ENCODE measurements around the gene WDR18.
A peak's percentile ranks its signal among the peaks of the same experiment; 100 is the strongest.

The WDR18 gene

DNA sequence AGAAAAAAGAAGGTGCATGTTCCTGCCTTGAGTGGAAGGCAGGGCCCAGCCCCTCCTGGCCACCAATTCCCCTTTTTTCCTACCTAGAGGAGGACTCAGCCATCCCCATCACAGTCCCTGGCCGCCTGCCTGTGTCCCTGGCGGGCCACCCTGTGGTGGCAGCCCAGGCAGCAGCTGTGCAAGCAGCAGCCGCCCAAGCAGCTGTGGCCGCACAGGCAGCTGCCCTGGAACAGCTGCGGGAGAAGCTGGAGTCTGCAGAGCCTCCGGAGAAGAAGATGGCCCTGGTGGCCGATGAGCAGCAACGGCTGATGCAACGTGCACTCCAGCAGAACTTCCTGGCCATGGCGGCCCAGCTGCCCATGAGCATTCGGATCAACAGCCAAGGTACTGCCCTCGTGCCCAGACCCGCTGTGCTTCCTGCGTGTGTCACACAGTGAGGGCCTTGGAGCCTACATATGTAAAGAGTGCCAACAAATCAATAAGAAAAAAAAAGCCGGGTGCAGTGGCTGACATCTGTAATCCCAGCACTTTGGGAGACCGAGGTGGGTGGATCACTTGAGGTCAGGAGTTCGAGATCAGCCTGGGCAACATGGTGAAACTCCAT lies 17.6 kb upstream of the WDR18 start:
- TF ChIP-seq, protein P1, sequence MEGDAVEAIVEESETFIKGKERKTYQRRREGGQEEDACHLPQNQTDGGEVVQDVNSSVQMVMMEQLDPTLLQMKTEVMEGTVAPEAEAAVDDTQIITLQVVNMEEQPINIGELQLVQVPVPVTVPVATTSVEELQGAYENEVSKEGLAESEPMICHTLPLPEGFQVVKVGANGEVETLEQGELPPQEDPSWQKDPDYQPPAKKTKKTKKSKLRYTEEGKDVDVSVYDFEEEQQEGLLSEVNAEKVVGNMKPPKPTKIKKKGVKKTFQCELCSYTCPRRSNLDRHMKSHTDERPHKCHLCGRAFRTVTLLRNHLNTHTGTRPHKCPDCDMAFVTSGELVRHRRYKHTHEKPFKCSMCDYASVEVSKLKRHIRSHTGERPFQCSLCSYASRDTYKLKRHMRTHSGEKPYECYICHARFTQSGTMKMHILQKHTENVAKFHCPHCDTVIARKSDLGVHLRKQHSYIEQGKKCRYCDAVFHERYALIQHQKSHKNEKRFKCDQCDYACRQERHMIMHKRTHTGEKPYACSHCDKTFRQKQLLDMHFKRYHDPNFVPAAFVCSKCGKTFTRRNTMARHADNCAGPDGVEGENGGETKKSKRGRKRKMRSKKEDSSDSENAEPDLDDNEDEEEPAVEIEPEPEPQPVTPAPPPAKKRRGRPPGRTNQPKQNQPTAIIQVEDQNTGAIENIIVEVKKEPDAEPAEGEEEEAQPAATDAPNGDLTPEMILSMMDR (IDR thresholded peaks at IDR 0.05; ENCODE audit: low read depth, low read length): no peak
- no peak for DNase-seq (ENCODE audit: low read depth in 2 of 2)
- H3K4me3 ChIP-seq (replicated peaks in 1 of 2; ENCODE audit: low read depth in 2 of 2, low read length in 2 of 2): no peak overlapping the region

DNA sequence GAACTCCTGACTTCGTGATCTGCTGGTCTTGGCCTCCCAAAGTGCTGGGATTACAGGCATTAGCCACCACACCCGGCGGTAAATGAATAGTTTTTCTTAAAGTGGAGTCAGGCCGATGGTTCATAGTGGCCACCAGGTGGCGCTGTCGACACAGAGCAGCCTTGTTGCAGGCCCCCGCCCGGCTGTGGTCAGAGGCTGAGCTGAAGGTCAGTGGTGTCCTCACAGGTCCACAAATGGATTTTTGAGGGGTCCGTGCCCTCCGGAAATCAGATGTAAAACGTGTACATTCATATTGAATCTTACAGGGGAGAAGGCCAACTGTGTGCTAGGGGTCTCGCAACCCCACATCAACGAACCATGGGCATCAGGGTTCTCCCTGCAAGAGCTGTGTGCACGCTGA lies 13.4 kb upstream of the WDR18 start:
- TF ChIP-seq, protein P1 (IDR thresholded peaks at IDR 0.05; ENCODE audit: low read depth, low read length): peak; percentile 63
- H3K4me3 ChIP-seq (replicated peaks in 1 of 2; ENCODE audit: low read depth in 2 of 2, low read length in 2 of 2): no peak overlapping the region
- peak in 1 of 2 donors; percentile 33 for DNase-seq (ENCODE audit: low read depth in 2 of 2)

DNA sequence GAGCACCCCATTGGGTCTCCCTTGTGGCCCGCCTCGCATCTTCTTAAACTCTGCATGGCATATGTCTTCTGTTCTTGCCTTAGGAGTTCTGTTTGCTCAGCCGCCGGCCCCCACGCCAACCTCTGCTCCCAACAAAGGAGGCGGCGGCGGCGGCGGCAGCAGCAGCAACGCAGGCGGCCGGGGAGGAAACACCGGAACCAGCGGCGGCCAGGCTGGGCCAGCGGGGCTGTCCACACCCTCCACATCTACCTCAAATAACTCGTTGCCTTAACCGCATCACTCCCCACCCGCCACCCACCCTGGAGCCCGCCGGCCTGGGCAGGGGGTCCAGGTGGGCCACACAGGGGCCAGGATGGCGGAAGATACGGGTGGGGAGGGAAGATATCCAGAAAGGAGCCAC lies 12.3 kb upstream of the WDR18 start:
- H3K4me3 ChIP-seq (replicated peaks in 1 of 2; ENCODE audit: low read depth in 2 of 2, low read length in 2 of 2): no peak overlapping the region
- no peak for DNase-seq (ENCODE audit: low read depth in 2 of 2)
- TF ChIP-seq, protein P1 (IDR thresholded peaks at IDR 0.05; ENCODE audit: low read depth, low read length): no peak

DNA sequence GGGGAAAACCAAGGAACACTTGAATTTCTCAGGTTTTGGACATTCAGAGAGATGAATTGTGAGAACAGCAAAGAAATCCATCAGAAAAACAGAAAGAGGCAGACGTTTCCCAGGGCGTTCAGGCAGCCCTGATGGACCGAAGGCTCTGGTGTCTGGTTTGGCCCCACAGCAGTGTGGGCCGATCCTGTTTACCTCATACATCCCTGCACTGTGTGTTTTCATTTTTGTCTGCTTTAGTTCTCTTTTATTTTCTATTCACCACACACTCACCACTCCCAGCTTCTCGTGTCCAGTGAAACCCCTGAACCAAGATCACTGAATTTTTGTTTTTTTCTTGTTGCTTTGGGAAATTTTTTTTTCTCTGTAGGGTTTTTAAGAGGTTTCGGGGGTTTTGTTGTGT lies 11.9 kb upstream of the WDR18 start:
- TF ChIP-seq, protein P1 (IDR thresholded peaks at IDR 0.05; ENCODE audit: low read depth, low read length): no peak
- no peak for DNase-seq (ENCODE audit: low read depth in 2 of 2)
- H3K4me3 ChIP-seq (replicated peaks in 1 of 2; ENCODE audit: low read depth in 2 of 2, low read length in 2 of 2): no peak overlapping the region

DNA sequence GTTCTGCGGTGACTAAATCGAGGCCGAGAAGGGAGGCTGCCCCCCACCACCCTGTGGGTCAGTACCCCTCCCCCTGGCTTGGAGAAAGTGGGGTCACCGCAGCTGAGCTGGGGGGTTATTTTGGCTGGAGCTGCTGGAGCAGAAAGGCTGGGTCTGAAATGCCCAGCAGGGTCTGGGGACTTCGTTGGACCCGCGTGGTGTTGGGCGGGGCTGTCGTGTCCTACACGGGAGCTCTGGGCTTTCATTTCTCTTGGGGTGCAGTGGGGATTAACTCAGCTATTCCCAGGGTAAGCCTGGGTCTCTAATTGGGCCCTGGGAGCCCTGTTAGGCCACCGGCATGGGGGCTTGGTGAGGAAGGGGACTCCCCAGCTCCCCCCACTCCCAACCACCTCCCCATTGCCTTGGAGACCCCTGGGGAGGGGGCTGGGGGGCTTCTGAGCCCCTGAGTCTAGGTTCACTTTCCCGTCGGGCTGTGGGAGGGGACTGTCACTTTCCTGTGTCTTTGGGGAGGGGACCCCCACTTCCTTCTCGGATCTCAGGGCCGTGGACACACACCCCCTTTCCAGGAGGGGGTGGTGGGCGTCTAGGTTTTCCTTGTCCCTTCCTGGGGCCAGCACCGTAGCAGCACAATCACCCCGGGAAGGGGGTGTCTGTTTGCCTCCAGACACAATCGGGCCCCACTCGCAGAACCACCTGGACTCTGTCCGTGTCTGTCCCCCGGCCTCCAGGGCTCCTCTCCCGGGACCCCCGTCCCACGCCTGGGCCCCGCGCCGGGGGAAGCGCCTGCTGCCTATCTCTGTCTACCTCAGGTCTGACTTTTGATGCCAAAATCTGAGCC lies 10.2 kb upstream of the WDR18 start:
- no peak overlapping the region for H3K4me3 ChIP-seq (replicated peaks in 1 of 2; ENCODE audit: low read depth in 2 of 2, low read length in 2 of 2)
- TF ChIP-seq, protein P1 (IDR thresholded peaks at IDR 0.05; ENCODE audit: low read depth, low read length): no peak
- DNase-seq (ENCODE audit: low read depth in 2 of 2): no peak

DNA sequence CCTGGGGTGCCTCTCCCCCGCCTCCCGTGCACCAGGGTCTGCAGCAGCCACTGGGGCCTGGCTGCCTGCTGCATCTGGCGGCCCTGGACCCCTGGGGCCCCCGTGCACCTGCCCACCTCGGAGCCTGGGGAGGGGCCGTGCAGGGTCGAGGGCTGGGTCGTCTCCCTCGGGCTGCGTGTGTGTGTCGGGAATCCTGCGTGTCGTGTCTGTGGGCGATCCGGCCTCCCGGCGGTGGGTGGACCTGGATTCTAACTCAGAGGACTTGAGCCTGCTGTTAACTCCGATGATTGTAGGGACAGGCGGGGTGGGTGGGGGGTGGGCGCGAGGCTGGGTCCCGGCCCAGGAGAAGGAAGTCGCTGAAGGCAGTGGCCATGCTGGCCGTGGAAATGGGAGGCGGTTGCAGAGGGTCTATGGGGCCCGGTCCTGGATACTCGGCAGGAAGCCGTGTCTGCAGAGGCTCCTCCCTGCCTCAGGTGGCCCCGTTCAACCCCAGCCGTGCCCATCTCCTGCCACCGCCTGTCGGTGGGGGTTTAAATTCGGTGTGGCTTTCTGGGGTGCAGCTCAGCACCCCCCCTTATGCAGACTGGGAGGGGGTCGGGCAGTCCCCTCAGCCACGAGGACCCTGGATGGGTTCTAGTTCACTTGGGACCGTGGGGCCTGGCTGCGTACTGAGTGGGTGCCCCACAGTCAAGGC lies 9.4 kb upstream of the WDR18 start:
- DNase-seq (ENCODE audit: low read depth in 2 of 2): no peak
- TF ChIP-seq, protein P1 (IDR thresholded peaks at IDR 0.05; ENCODE audit: low read depth, low read length): no peak
- no peak overlapping the region for H3K4me3 ChIP-seq (replicated peaks in 1 of 2; ENCODE audit: low read depth in 2 of 2, low read length in 2 of 2)

Data from cardiac fibroblast (primary cell).